Activated CD4-positive, CD25-positive, alpha-beta regulatory T cell treated with anti-CD3 and anti-CD28 coated beads, Interleukin-2, amount 50 U/mL, for 16 hours (primary cell): Measurements from ENCODE around the gene VPS9D1.
"Not testable (repeated sequence)": the region's sequence is repeated elsewhere in the genome, so short reads cannot be mapped to it uniquely, and the experiment has no call there.

ENCODE experiments used
- DNase-seq: peaks from one replicate; pipeline ENCODE4 v3.0.0-alpha.2; 2020; ENCODE audit warnings: low read depth, low spot score

The VPS9D1 gene

DNA sequence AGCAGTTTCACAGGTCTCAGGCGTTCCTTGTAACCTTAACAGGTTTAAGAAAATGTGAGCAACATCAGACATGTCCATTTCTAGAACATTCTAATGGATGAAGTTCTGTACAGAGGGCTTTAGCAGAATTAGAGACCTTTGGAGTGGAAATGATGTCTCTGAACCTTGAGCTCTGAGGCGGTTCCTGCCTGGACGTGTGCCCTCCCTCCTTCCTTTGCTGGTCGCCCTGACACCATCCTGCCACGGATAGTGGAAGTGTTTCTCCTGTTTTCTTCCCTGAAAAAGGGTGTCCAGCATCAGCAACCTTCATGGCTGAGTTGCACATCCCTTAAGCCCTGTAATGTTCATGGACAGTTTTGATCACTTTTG, 51.9 kb downstream of the VPS9D1 start:
- no peak for DNase-seq

DNA sequence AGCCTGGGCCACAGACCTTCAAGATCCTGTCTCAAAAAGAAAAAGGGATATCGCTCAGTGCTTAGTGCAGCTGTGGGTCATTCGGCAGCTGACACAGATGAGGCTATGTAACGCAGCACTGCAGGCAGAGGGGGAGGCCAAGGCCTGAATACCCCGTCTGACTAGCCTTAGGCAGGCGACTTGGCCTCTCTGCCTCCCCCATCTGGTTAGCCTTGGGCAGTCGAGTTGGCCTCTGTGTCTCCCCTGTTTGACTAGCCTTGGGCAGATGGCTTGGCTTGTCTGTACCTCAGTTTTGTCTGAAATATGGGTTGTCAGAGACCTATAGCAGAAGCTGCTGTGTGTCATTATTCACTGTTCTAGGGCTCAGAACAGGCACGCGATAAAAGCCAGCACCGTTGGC, 53.1 kb downstream of the VPS9D1 start:
- no peak for DNase-seq

DNA sequence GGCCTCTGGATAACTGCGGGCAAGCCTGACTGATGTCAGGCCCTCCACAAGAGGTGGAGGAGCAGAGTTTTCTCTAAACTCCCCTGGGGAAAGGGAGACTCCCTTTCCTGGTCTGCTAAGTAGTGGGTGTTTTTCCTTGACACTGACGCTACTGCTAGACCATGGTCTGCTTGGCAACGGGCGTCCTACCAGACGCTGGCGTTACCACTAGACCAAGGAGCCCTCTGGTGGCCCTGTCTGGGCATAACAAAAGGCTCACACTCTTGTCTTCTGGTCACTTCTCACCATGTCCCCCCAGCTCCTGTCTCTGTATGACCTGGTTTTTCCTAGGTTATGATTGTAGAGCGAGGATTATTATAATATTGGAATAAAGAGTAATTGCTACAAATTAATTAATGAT, 53.7 kb downstream of the VPS9D1 start:
- not testable (repeated sequence) for DNase-seq

DNA sequence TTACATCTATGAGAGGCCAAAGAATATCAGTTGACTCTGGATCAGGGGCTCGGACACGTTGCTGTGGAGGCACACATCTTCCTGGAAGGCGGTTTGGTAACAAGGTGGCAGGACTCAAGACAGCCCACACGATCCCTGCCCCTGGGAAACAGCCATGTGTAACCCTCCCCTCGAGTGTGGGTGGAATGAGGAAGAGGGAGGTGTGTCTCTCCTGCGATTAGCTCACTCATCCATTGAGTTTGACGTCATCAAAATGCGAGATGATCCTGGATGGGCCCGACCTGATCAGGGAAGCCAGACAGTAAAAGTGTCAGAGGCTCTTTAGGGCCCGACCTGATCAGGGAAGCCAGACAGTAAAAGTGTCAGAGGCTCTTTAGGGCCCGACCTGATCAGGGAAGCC, 56.5 kb downstream of the VPS9D1 start:
- not testable (repeated sequence) for DNase-seq

DNA sequence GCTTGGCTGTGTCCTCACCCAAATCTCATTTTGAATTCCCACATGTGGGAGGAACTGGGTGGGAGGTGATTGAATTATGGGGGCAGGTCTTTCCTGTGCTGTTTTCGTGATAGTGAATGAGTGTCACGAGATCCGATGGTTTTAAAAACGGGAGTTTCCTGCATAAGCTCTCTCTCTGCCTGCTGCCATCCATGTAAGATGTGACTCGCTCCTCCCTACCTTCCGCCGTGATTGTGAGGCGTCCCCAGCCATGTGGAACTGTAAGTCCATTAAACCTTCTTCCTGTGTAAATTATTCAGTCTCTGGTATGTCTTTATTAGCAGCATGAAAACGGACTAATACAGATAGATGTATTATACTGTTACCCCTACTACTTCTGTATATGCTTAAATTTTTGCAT, 59.5 kb downstream of the VPS9D1 start:
- no peak for DNase-seq

DNA sequence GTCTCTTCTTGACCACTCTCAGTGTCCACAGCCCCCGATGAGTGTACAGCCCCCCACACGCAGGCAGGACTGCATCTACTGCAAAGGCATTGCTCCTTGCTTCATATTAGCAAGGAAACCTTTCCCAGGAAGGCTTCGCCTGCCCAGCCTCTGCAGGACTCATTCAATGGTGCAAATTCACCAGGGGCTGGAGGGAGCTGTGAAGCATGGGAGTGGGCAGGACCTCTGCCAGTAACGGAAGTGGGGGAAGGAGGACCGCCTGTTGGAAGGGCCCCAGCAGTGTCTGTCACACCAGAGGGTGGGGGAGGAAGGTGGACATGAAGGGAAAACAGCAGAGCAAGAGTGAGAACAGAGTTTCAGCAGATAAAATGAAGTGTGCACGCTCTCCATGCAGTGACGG, 60.6 kb downstream of the VPS9D1 start:
- no peak for DNase-seq

DNA sequence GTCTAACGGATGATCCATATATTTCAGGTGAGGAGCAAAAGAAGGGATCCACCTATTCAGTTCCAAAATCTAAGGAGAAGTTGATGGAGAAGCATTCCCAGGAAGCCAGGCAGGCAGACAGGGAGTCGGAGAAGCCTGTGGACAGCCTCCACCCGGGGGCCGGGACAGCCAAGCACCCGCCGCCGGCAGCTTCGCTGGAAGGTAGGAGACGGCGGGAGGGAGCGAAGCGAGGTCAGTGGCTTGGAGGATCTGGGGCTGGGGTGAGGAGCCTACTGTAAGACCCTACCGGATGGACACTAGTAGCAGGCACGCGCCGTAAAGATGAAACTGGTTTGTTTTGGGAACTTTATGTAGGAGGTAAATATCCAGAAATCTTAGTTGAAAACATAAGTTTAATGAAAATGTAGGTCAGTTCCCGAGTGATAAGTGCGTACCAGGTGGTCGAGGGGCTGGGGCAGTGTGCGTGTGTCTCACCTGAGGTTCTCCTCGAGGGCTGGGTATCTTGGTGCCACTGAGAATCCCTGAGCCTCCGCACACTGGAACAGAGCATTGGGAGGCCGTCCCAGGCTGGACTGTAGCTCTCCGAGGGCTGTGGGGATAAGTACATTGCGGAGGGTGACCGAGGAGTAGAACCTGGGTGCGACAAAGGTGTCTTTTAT, 62.3 kb downstream of the VPS9D1 start:
- no peak for DNase-seq

DNA sequence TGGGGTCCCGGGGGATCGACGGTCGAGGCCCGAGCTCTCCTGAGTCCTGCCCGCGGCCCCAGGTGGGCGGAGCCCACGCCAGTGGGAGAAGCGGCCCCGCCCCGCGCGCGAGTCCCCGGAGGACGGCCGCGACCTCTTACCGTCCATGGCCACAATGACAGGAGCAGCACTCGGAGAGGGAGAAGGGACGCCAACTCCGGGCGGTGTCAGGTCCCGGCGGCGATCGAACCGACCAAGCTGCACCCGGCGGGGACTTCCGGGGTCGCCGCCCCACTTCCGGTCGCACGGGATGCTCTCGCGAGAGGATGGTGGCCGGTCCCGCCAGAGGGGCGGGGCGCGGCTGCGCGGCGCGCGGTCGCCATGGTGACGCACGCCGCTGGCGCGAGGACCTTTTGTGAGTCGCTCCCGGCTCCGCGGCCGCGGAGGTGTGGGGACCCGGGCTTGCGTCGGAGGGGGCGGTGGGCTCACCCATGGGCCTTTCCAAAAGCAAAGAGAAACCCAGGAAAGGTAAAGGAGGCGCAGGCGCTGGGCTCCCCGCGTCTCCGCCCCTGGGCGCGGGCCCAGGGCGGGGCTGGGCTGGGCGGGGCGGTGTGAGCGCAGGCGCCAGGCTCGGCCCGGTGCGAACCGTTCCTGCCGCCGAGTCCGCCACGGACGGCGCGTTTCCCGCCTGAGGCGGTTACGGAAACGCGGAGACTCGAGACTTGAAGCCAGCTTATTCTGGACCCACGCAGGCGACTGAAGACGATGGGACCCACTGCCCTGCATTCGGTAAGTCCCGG, 63.1 kb downstream of the VPS9D1 start, which contains the start of the genes CHMP1A and SPATA33:
TSS of gene CHMP1A (minus strand) at position 267 of the 779 bp plus-strand sequence. CDS start at position 147, 120 bp downstream.
TSS of gene SPATA33 (plus strand) at position 395 of the 779 bp plus-strand sequence. CDS start at position 471, 76 bp downstream.
- peak; percentile 82 for DNase-seq
